ENCODE results near the gene THAP4. TPM values are rescaled to one million over a fixed set of nuclear protein-coding genes. Genes with fewer than 3 reads are reported as not detected.
A peak's percentile ranks its signal among the peaks of the same experiment; 100 is the strongest.

Gene THAP4
- total and polyA plus RNA-seq, 2 of the 13 experiments (the other 11 are each of a cell fraction or from before 2014, with no cell fraction given), result 59.7 to 75.7 TPM

- ChIA-PET CTCF (ENCODE audit: low intra/inter-chr PET ratio, low total read pairs) (no interaction called here), POLR2A (interaction anchor here (1.1 to 1.8 kb wide), 2 partner anchors 11 to 33 kb away, joined by 3 to 6 read pairs; partner anchors contain the start of gene BOK)
- no peak overlapping the region for H2AFZ ChIP-seq (ENCODE audit: low read length)
- no peaks in the 10 kb centered on the region for H4K20me1 ChIP-seq (ENCODE audit: insufficient read depth, low read length)
- no peak for FAIRE-seq
- H3K4me3 ChIP-seq (replicated peaks in 1 of 3; ENCODE audit: insufficient read depth in 1 of 3, low read depth in 2 of 3, low read length in 3 of 3), result no peak overlapping the region
- H3K9me3 ChIP-seq (ENCODE audit: low read length), result no peaks in the 10 kb centered on the region
- no peak overlapping the region; the same call in 1 of the 2 replicates for H3K4me2 ChIP-seq (ENCODE audit: low read depth, low read length)
- peaks cover 72% of the 10 kb centered on the region for H3K4me1 ChIP-seq (ENCODE audit: insufficient read depth, low read length)
- in situ Hi-C loops (cut with HindIII; ENCODE audit: extremely low pct_ligation_motif_present, low pct_unique_long_range_greater_than_20kb) (no loop called here), intact Hi-C loops (cut with micrococcal nuclease; ENCODE audit: unreplicated experiment) (loop anchor here (1.0 to 5.0 kb wide), 2 partner anchors 40 to 99 kb away; partner anchors contain the start of gene STK25)
- peak overlapping the region; percentile 10; the same call in 1 of the 2 replicates for H3K9ac ChIP-seq (ENCODE audit: insufficient read depth, low read depth, low read length)
- H3K79me2 ChIP-seq (ENCODE audit: insufficient read depth, low read length), result no peaks in the 10 kb centered on the region
- H3K27ac ChIP-seq (ENCODE audit: extremely low read length, insufficient read depth, low read length), result peak overlapping the region; percentile 58
- no peak for ATAC-seq
- no peaks in the 10 kb centered on the region for H3K27me3 ChIP-seq (ENCODE audit: control insufficient read depth in 1 of 2, insufficient read depth in 2 of 2, low read length in 2 of 2)
- DNase-seq (ENCODE audit: low spot score), result no peak
- BruUV-seq (replicated peaks), result TSS peak; percentile 93
- WGBS (ENCODE audit: low lambda C conversion rate), result 81% methylated on average over 15 of the region's 16 CpGs
- H3K36me3 ChIP-seq (replicated peaks in 1 of 2; ENCODE audit: control insufficient read depth in 1 of 2, insufficient read depth in 2 of 2, low read length in 2 of 2), result no peaks in the 10 kb centered on the region
- peak; percentile 65; the same call in 1 of the 2 replicates for TF ChIP-seq ZBTB38 (CRISPR knock-in tag; IDR thresholded peaks at IDR 0.05)
- TF ChIP-seq ADNP (CRISPR knock-in tag; IDR thresholded peaks at IDR 0.05), result no peak
- TF ChIP-seq DNMT1 (CRISPR knock-in tag; IDR thresholded peaks at IDR 0.05), result 0 out of 2 replicates have a peak, but pooled peaks have one; percentile 39
- TF ChIP-seq, protein P1, sequence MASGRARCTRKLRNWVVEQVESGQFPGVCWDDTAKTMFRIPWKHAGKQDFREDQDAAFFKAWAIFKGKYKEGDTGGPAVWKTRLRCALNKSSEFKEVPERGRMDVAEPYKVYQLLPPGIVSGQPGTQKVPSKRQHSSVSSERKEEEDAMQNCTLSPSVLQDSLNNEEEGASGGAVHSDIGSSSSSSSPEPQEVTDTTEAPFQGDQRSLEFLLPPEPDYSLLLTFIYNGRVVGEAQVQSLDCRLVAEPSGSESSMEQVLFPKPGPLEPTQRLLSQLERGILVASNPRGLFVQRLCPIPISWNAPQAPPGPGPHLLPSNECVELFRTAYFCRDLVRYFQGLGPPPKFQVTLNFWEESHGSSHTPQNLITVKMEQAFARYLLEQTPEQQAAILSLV (CRISPR knock-in tag; IDR thresholded peaks at IDR 0.05; ENCODE audit: borderline replicate concordance), result peak; percentile 76; the same call in 1 of the 2 replicates
- TF ChIP-seq CBFB (CRISPR knock-in tag; IDR thresholded peaks at IDR 0.05), result no peak
- TF ChIP-seq ZNF841 (CRISPR knock-in tag; IDR thresholded peaks at IDR 0.05; ENCODE audit: borderline replicate concordance), result no peak
- TF ChIP-seq RBAK (CRISPR knock-in tag; IDR thresholded peaks at IDR 0.05), result peak; percentile 99
- peak; percentile 28; the same call in 1 of the 2 replicates for TF ChIP-seq ZNF687 (CRISPR knock-in tag; IDR thresholded peaks at IDR 0.05)
- TF ChIP-seq REPIN1 (CRISPR knock-in tag; IDR thresholded peaks at IDR 0.05; ENCODE audit: borderline replicate concordance, low read depth), result no peak
- TF ChIP-seq BATF2 (CRISPR knock-in tag; IDR thresholded peaks at IDR 0.05), result peak; percentile 45; the same call in 1 of the 2 replicates
- TF ChIP-seq FOXC1 (CRISPR knock-in tag; IDR thresholded peaks at IDR 0.05; ENCODE audit: borderline replicate concordance), result peak; percentile 19; the same call in 1 of the 2 replicates
- TF ChIP-seq NR0B2 (CRISPR knock-in tag; IDR thresholded peaks at IDR 0.05), result 0 out of 2 replicates have a peak, but pooled peaks have one; percentile 27
- TF ChIP-seq IRX3 (CRISPR knock-in tag; IDR thresholded peaks at IDR 0.05; ENCODE audit: borderline replicate concordance, low read depth), result 0 out of 2 replicates have a peak, but pooled peaks have one; percentile 18
- TF ChIP-seq HNF1B (CRISPR knock-in tag; IDR thresholded peaks at IDR 0.05), result peak; percentile 26; the same call in 1 of the 2 replicates
- no peak for TF ChIP-seq ZNF138 (CRISPR knock-in tag; IDR thresholded peaks at IDR 0.05; ENCODE audit: low read depth)
Measured at GRCh38 chr2:241547781-241548450, 89.0 kb downstream of the THAP4 start.
